GM23338 (cell line): ENCODE measurements around the gene CYP4F2.
"Not testable (repeated sequence)": the region's sequence is repeated elsewhere in the genome, so short reads cannot be mapped to it uniquely, and the experiment has no call there.

Experiments used
- CREB1 ChIP-seq: fragments of 250-450 bp; sonication (Bioruptor Pico); IDR thresholded peaks from 2 replicates; pipeline ENCODE4 v1.5.0; 2020; ENCODE audit warnings: low read depth, mild to moderate bottlenecking, moderate library complexity
- ZNF114 ChIP-seq: fragments of 250-450 bp; sonication (Bioruptor Pico); IDR thresholded peaks from 2 replicates; pipeline ENCODE4 v1.5.0; 2020; ENCODE audit warnings: mild to moderate bottlenecking, moderate library complexity
- TF ChIP-seq, protein P1 (sequence below), 2 experiments: fragments of 200-600 bp in 1 of 2; sonication (generic) in 1 of 2; conservative IDR thresholded peaks; 2 replicates each; pipeline versions ENCODE4 v1.5.1 to v1.6.1; 2016 to 2017; ENCODE audit warnings: antibody characterized with exemption in 2 of 2, low read depth in 2 of 2, mild to moderate bottlenecking in 2 of 2, moderate library complexity in 1 of 2

DNA sequence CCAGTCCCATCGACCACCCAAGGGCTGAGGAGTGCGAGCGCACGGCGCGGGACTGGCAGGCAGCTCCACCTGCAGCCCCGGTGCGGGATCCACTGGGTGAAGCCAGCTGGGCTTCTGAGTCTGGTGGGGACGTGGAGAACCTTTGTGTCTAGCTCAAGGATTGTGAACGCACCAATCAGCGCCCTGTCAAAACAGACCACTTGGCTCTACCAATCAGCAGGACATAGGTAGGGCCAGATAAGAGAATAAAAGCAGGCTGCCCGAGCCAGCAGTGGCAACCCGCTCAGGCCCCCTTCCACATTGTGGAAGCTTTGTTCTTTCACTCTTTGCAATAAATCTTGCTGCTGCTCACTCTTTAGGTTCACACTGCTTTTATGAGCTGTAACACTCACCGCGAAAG is 2.2 kb upstream of the CYP4F2 start:
- TF ChIP-seq, protein P1, sequence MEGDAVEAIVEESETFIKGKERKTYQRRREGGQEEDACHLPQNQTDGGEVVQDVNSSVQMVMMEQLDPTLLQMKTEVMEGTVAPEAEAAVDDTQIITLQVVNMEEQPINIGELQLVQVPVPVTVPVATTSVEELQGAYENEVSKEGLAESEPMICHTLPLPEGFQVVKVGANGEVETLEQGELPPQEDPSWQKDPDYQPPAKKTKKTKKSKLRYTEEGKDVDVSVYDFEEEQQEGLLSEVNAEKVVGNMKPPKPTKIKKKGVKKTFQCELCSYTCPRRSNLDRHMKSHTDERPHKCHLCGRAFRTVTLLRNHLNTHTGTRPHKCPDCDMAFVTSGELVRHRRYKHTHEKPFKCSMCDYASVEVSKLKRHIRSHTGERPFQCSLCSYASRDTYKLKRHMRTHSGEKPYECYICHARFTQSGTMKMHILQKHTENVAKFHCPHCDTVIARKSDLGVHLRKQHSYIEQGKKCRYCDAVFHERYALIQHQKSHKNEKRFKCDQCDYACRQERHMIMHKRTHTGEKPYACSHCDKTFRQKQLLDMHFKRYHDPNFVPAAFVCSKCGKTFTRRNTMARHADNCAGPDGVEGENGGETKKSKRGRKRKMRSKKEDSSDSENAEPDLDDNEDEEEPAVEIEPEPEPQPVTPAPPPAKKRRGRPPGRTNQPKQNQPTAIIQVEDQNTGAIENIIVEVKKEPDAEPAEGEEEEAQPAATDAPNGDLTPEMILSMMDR (conservative IDR thresholded peaks at IDR 0.05; ENCODE audit: low read depth in 2 of 2) = not testable (repeated sequence)
- TF ChIP-seq ZNF114, CREB1: not testable (repeated sequence)
